ENCODE results near the gene RIPPLY2.

- TF ChIP-seq CTCF (IDR thresholded peaks at IDR 0.05; ENCODE audit: borderline replicate concordance, extremely low read depth, low read length, poor library complexity, severe bottlenecking), result no peak
- no peak for TF ChIP-seq EZH2 (IDR thresholded peaks at IDR 0.05; ENCODE audit: borderline replicate concordance, low read depth, low read length, severe bottlenecking)
Observed at GRCh38 chr6:83853178-83854000, at the start of gene RIPPLY2.

All from DND-41 (cell line).